OCI-LY7 (cell line): Measurements from ENCODE around the gene EEIG2.

Experiments
- EZH2phosphoT487 ChIP-seq: fragments of 200-600 bp; sonication (generic); IDR thresholded peaks from 2 replicates; pipeline ENCODE4 v1.6.1; 2018; ENCODE audit warnings: low read depth, borderline replicate concordance, mild to moderate bottlenecking, mixed run types, antibody characterized with exemption, low read length, moderate library complexity, mixed read lengths
- TF ChIP-seq, protein P1 (sequence below): fragments of 200-600 bp; sonication (generic); conservative IDR thresholded peaks from 2 replicates; pipeline ENCODE4 v1.5.1; 2014; ENCODE audit warnings: mild to moderate bottlenecking, antibody characterized with exemption, low read length, moderate library complexity, mixed read lengths

DNA sequence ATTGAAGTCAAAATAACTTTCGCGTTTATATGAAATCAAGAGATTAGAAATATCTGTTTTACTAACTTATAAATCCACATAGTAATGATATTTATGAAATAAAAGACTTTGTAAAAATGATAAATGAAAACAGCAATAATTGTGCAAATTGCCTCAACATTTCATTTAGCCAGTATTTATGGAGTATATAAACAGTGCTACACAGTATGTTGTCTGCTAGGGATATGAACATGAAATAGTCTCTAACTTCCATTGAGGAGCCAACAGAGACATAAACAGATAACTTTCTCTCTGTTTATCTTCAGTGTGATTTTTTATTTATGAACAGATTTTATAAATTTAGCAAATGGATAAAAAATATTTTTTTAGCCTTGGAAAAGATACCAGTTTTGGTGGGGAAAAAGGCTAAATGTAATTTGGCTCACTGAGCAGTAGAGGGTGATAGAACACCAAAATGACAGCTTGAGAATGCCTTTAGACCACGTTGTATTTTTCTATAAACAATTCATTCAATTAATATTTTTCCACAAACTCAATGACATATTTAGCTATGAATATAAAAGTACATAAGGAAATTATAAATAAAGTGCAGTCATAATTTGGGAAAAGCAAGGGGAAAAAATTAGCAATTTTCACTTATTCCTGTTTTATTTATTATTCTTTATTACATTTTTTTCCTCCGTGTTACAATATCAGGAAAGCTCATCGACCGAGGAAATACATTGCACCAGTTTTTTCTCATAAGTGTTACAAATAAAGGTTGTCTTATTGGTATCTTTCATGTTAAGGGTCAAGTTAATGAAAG lies 47.5 kb upstream of the EEIG2 start:
- TF ChIP-seq, protein P1, sequence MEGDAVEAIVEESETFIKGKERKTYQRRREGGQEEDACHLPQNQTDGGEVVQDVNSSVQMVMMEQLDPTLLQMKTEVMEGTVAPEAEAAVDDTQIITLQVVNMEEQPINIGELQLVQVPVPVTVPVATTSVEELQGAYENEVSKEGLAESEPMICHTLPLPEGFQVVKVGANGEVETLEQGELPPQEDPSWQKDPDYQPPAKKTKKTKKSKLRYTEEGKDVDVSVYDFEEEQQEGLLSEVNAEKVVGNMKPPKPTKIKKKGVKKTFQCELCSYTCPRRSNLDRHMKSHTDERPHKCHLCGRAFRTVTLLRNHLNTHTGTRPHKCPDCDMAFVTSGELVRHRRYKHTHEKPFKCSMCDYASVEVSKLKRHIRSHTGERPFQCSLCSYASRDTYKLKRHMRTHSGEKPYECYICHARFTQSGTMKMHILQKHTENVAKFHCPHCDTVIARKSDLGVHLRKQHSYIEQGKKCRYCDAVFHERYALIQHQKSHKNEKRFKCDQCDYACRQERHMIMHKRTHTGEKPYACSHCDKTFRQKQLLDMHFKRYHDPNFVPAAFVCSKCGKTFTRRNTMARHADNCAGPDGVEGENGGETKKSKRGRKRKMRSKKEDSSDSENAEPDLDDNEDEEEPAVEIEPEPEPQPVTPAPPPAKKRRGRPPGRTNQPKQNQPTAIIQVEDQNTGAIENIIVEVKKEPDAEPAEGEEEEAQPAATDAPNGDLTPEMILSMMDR, result peak; percentile 98
- TF ChIP-seq EZH2phosphoT487, result no peak
